ENCODE data around the gene ASRGL1. TPM values are rescaled to one million over a fixed set of nuclear protein-coding genes. Genes with fewer than 3 reads are reported as not detected.
A peak's percentile ranks its signal among the peaks of the same experiment; 100 is the strongest.

ASRGL1 gene
- total RNA-seq, 2 experiments from 2014 or later: 1.2 to 1.3 TPM

- no peak within 1 kb of the TSS for H3K27ac Mint-ChIP-seq
- CTCF ChIA-PET: interaction anchor here (0.6 kb wide), 2 partner anchors 48 to 1125 kb away, joined by 3 to 4 read pairs; no protein-coding TSS in a partner anchor
- intact Hi-C loops (cut with DNase I, micrococcal nuclease): no loop called here
Observed at GRCh38 chr11:62418733-62419132, 81.5 kb downstream of the ASRGL1 start, which contains the start of gene SCGB1A1. Gene SCGB1A1 (plus strand): TSS chr11:62419033. CDS start chr11:62419096, 63 bp downstream.

GRCh38 chr11:62419314-62419929 is 82.2 kb downstream of the ASRGL1 start:
- Mint-ChIP-seq H3K36me3 (ENCODE audit: low read depth) (no peaks in the 10 kb centered on the region), H3K27me3 (no peaks in the 10 kb centered on the region), H3K4me3 (no peak overlapping the region), H3K9me3 (ENCODE audit: low read depth) (no peaks in the 10 kb centered on the region), H3K27ac (no peak overlapping the region), H3K4me1 (no peaks in the 10 kb centered on the region)
- intact Hi-C loops (cut with DNase I, micrococcal nuclease): no loop called here
- ChIA-PET CTCF (interaction anchor here (0.6 kb wide), 1 partner anchor 1126 kb away, joined by 4 read pairs; no protein-coding TSS in a partner anchor), POLR2A (no interaction called here)
- ATAC-seq (no peak), DNase-seq (no peak)

More at GRCh38 chr11:62418733-62419132, 81.5 kb downstream of the ASRGL1 start, which contains the start of gene SCGB1A1:
- DNase-seq: no peak
- no peak within 1 kb of the TSS for H3K4me3 Mint-ChIP-seq
- POLR2A ChIA-PET: no interaction called here
- no peaks in the 10 kb centered on the region for H3K9me3 Mint-ChIP-seq (ENCODE audit: low read depth)
- H3K4me1 Mint-ChIP-seq: no peaks in the 10 kb centered on the region
- H3K36me3 Mint-ChIP-seq (ENCODE audit: low read depth): no peaks in the 10 kb centered on the region
- no peaks in the 10 kb centered on the region for H3K27me3 Mint-ChIP-seq
- no peak for ATAC-seq

- CTCF ChIA-PET: interaction anchor here (0.6 to 0.7 kb wide), 2 partner anchors 14 to 17 kb away, joined by 3 to 4 read pairs; no protein-coding TSS in a partner anchor
Observed at GRCh38 chr11:62419943-62420342, 82.7 kb downstream of the ASRGL1 start.

GRCh38 chr11:62420882-62421281 is 83.6 kb downstream of the ASRGL1 start:
- intact Hi-C loops (cut with DNase I, micrococcal nuclease): loop anchor here (10.0 kb wide), 2 partner anchors 274 to 464 kb away; partner anchors contain the start of gene SLC3A2 (in 1 of the 2)
- Mint-ChIP-seq H3K36me3 (ENCODE audit: low read depth) (no peaks in the 10 kb centered on the region), H3K27me3 (no peaks in the 10 kb centered on the region), H3K27ac (no peak overlapping the region), H3K9me3 (ENCODE audit: low read depth) (no peaks in the 10 kb centered on the region), H3K4me3 (no peak overlapping the region), H3K4me1 (no peaks in the 10 kb centered on the region)
- no peak for ATAC-seq
- ChIA-PET POLR2A (no interaction called here), CTCF (interaction anchor here (0.7 to 1.3 kb wide), 4 partner anchors 13 to 131 kb away, joined by 3 to 5 read pairs (median 4); no protein-coding TSS in a partner anchor)
- DNase-seq: no peak

More at GRCh38 chr11:62419943-62420342, 82.7 kb downstream of the ASRGL1 start:
- ATAC-seq (no peak), DNase-seq (no peak)
- Mint-ChIP-seq H3K36me3 (ENCODE audit: low read depth) (no peaks in the 10 kb centered on the region), H3K9me3 (ENCODE audit: low read depth) (no peaks in the 10 kb centered on the region), H3K27me3 (no peaks in the 10 kb centered on the region), H3K4me3 (no peak overlapping the region), H3K4me1 (no peaks in the 10 kb centered on the region), H3K27ac (no peak overlapping the region)
- intact Hi-C loops (cut with DNase I, micrococcal nuclease): loop anchor here (10.0 kb wide), 2 partner anchors 275 to 465 kb away; partner anchors contain the start of gene SLC3A2 (in 1 of the 2)
- POLR2A ChIA-PET: no interaction called here

- ATAC-seq: no peak
- intact Hi-C loops (cut with DNase I, micrococcal nuclease): loop anchor here (10.0 kb wide), 2 partner anchors 273 to 463 kb away; partner anchors contain the start of gene SLC3A2 (in 1 of the 2)
- ChIA-PET CTCF (interaction anchor here (0.7 to 5.1 kb wide), 7 partner anchors 18 to 167 kb away, joined by 3 to 60 read pairs (median 5); no protein-coding TSS in a partner anchor), POLR2A (interaction anchor here (0.7 kb wide), 1 partner anchor 121 kb away, joined by 4 read pairs; no protein-coding TSS in a partner anchor)
- no peak overlapping the region for H3K27ac Mint-ChIP-seq
- no peaks in the 10 kb centered on the region for H3K27me3 Mint-ChIP-seq
- H3K9me3 Mint-ChIP-seq (ENCODE audit: low read depth): no peaks in the 10 kb centered on the region
- no peak overlapping the region for H3K4me3 Mint-ChIP-seq
- peaks cover 8% of the 10 kb centered on the region for H3K4me1 Mint-ChIP-seq
- H3K36me3 Mint-ChIP-seq (ENCODE audit: low read depth): no peaks in the 10 kb centered on the region
- DNase-seq: no peak
Observed at GRCh38 chr11:62421996-62422395, 84.7 kb downstream of the ASRGL1 start.

- peaks cover 17% of the 10 kb centered on the region for H3K4me1 Mint-ChIP-seq
- H3K4me3 Mint-ChIP-seq: no peak overlapping the region
- no peaks in the 10 kb centered on the region for H3K27me3 Mint-ChIP-seq
- intact Hi-C loops (cut with DNase I, micrococcal nuclease): loop anchor here (10.0 kb wide), 2 partner anchors 272 to 462 kb away; partner anchors contain the start of gene SLC3A2 (in 1 of the 2)
- no peaks in the 10 kb centered on the region for H3K9me3 Mint-ChIP-seq (ENCODE audit: low read depth)
- ChIA-PET POLR2A (interaction anchor here (0.5 kb wide), 1 partner anchor 35 kb away, joined by 4 read pairs; no protein-coding TSS in a partner anchor), CTCF (interaction anchor here (0.6 to 5.1 kb wide), 6 partner anchors 12 to 166 kb away, joined by 3 to 60 read pairs (median 4); no protein-coding TSS in a partner anchor)
- no peak for DNase-seq
- H3K36me3 Mint-ChIP-seq (ENCODE audit: low read depth): no peaks in the 10 kb centered on the region
- no peak overlapping the region for H3K27ac Mint-ChIP-seq
- ATAC-seq: no peak
Observed at GRCh38 chr11:62423012-62423411, 85.8 kb downstream of the ASRGL1 start.

- POLR2A ChIA-PET: no interaction called here
- H3K9me3 Mint-ChIP-seq (ENCODE audit: low read depth): no peaks in the 10 kb centered on the region
Observed at GRCh38 chr11:62427630-62428233, 90.5 kb downstream of the ASRGL1 start.

GRCh38 chr11:62428871-62429560 is 91.8 kb downstream of the ASRGL1 start:
- no peaks in the 10 kb centered on the region for H3K9me3 Mint-ChIP-seq (ENCODE audit: low read depth)
- ChIA-PET CTCF (interaction anchor here (0.6 to 2.5 kb wide), 7 partner anchors 21 to 239 kb away, joined by 3 to 10 read pairs (median 4); no protein-coding TSS in a partner anchor), POLR2A (no interaction called here)
- H3K4me3 Mint-ChIP-seq: no peak overlapping the region
- ATAC-seq: no peak
- no peaks in the 10 kb centered on the region for H3K27me3 Mint-ChIP-seq
- H3K27ac Mint-ChIP-seq: peak overlapping the region; percentile 13
- DNase-seq: no peak
- no peaks in the 10 kb centered on the region for H3K36me3 Mint-ChIP-seq (ENCODE audit: low read depth)
- intact Hi-C loops (cut with DNase I, micrococcal nuclease): loop anchor here (5.0 to 10.0 kb wide), 4 partner anchors 113 to 456 kb away; partner anchors contain the start of gene SLC3A2 (in 1 of the 2)
- H3K4me1 Mint-ChIP-seq: peaks cover 33% of the 10 kb centered on the region

More at GRCh38 chr11:62427630-62428233, 90.5 kb downstream of the ASRGL1 start:
- Mint-ChIP-seq H3K4me1 (peaks cover 29% of the 10 kb centered on the region), H3K27me3 (no peaks in the 10 kb centered on the region), H3K36me3 (ENCODE audit: low read depth) (no peaks in the 10 kb centered on the region), H3K4me3 (peak overlapping the region; percentile 5), H3K27ac (peak overlapping the region; percentile 70)
- intact Hi-C loops (cut with DNase I, micrococcal nuclease): loop anchor here (1.0 to 10.0 kb wide), 5 partner anchors 115 to 457 kb away; partner anchors contain the start of gene SLC3A2 (in 1 of the 2)
- CTCF ChIA-PET: interaction anchor here (0.6 to 2.5 kb wide), 12 partner anchors 14 to 240 kb away, joined by 3 to 10 read pairs (median 3); partner anchors contain the start of gene TUT1
- DNase-seq (peak; percentile 36), ATAC-seq (peak; percentile 63)

GRCh38 chr11:62430425-62430824 is 93.2 kb downstream of the ASRGL1 start:
- Mint-ChIP-seq H3K9me3 (ENCODE audit: low read depth) (no peaks in the 10 kb centered on the region), H3K36me3 (ENCODE audit: low read depth) (no peaks in the 10 kb centered on the region), H3K27ac (no peak overlapping the region), H3K4me1 (peaks cover 36% of the 10 kb centered on the region), H3K4me3 (no peak overlapping the region), H3K27me3 (no peaks in the 10 kb centered on the region)
- no peak for ATAC-seq
- no peak for DNase-seq
- CTCF ChIA-PET: no interaction called here
- intact Hi-C loops (cut with DNase I, micrococcal nuclease): no loop called here
- POLR2A ChIA-PET: no interaction called here

- CTCF ChIA-PET: no interaction called here
- POLR2A ChIA-PET: no interaction called here
- ATAC-seq (no peak), DNase-seq (no peak)
- H3K27me3 Mint-ChIP-seq: no peaks in the 10 kb centered on the region
- H3K9me3 Mint-ChIP-seq (ENCODE audit: low read depth): no peaks in the 10 kb centered on the region
- no peaks in the 10 kb centered on the region for H3K36me3 Mint-ChIP-seq (ENCODE audit: low read depth)
- no peak overlapping the region for H3K27ac Mint-ChIP-seq
- H3K4me3 Mint-ChIP-seq: no peak overlapping the region
- peaks cover 39% of the 10 kb centered on the region for H3K4me1 Mint-ChIP-seq
- intact Hi-C loops (cut with DNase I, micrococcal nuclease): no loop called here
Observed at GRCh38 chr11:62431171-62431901, 94.1 kb downstream of the ASRGL1 start.
